T-helper 1 cell (primary cell): ENCODE measurements around the gene MTMR6.
A peak's percentile ranks its signal among the peaks of the same experiment; 100 is the strongest.
"Not testable (repeated sequence)": the region's sequence is repeated elsewhere in the genome, so short reads cannot be mapped to it uniquely, and the experiment has no call there.

Source experiments
- DNase-seq, 5 donors: peaks; one replicate each; pipeline ENCODE4 v3.0.0-alpha.2; 2012 to 2020
- total RNA-seq, 4 donors: gene quantifications; one replicate each; lab custom pipeline; 2026; lab: John Stamatoyannopoulos, UW

The MTMR6 gene
- total RNA-seq: 54.3 to 105 (median 78.3) reads per million in 4 donors

- peak; percentile 83 to 93 (median 90) for DNase-seq
Observed at GRCh38 chr13:25286969-25287961, at the start of gene MTMR6. MTMR6 (minus strand) TSS chr13:25287488; CDS start chr13:25287247, 241 bp downstream.

DNA sequence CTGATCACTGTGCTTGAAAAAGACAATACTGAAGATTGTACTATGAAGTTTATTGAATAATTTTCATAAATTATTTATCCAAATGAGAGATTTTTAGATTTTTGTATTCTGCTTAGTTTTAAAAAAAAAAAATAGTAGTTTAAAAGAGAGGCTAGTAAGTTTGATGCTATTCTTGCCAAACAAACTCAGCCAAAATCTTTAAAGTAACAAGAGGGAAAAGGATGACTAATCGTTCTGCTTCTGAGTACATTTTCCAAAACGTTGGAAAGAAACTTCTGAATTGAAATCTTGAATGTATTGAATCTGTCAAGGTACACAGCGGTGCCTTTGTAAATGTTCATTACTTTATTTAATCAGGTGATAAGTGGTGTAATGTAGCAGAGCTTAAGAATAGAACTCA is 48.6 kb upstream of the MTMR6 start:
- DNase-seq: no peak

DNA sequence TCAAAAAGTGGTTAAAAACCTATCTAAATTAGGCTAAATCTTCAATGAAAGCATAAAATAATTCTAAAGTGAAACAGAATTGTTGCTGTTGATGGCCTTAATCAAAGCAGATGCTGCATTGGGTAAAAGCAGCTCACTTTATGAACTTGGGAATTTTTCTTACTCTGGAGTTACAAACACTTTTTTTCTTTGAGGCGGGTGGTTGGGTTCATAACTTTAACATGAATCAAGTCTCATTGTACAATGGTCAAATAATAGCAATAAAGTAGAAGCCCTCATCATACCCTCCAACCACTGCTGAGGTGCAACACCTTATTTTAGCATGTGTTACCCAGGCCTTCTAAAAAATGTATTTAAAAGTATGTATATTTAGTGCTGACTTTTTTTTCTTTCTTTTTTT is 43.3 kb upstream of the MTMR6 start:
- DNase-seq: no peak

DNA sequence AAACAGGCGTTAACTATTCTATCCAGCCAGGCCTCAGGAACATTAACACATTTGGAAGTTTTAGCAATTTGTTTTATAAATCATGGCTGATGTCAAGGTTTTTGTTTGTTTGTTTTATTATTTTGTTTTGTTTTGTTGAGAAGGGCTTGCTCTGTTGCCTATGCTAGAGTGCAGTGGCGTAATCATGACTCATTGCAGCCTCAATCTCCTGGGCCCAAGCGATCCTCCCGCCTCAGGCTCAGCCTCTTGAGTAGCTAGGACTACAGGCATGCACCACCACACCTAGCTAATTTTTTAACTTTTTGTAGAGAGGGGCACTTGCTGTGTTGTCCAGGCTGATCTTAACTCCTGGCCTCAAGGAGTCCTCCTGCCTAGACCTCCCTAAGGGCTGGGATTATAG is 42.4 kb upstream of the MTMR6 start:
- DNase-seq: no peak

GRCh38 chr13:25324100-25324499 is 36.8 kb upstream of the MTMR6 start:
- no peak for DNase-seq

DNA sequence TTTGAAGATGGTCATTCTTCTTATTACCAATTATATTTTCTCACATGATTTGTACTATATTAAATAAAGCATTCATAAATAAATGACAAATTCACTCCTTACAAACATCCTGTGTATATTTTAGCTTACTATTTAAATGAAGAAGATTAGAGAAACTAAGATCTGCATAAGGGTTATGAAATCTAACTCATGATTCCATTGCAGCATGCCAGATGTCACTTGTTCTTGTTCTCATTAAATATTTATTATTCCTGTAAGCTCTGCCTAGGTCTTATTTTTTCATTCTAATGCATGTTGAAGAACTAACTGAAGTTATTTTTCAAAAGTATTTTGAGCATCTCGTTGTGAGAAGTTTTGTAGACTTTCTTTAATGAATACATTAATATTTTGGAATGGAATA is 32.5 kb upstream of the MTMR6 start:
- DNase-seq: no peak

GRCh38 chr13:25318946-25319345 is 31.7 kb upstream of the MTMR6 start:
- not testable (repeated sequence) for DNase-seq

GRCh38 chr13:25310891-25311290 is 23.6 kb upstream of the MTMR6 start:
- no peak for DNase-seq

DNA sequence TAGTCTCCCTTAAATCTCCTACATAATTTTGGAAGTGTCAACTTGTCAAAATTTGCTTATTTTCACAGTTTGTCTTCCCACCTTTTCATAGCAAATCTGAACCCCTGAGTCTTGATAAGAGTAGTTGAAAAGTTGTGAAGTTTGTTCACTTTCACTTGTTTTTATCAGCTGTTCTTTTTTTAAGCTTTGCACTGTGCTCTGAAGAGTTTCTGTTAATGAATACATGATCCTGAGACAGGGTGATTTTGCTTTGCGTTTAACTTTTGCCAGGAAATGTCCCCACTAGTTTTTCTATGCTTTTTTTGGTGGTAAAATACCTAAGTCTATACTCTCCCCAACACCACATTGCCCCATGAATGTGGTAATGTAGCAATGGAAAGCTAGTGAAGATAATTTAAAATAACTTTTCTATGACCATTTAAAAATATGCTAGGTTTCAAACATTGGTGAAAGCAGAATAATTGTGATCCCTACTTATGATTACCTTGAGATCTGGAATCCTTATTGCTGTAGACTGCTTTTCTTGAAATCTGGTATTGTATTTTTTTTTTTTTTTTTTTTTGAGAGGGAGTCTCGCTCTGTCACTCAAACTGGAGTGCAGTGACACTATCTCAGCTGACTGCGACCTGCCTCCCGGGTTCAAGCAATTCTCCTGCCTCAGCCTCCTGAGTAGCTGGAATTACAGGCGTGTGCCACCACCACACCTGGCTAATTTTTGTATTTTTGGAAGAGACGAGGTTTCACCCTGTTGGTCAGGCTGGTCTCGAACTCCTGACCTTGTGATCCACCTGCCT is 19.6 kb upstream of the MTMR6 start:
- DNase-seq: no peak

GRCh38 chr13:25302121-25302520 is 14.8 kb upstream of the MTMR6 start:
- no peak for DNase-seq

GRCh38 chr13:25301347-25302113 is 14.2 kb upstream of the MTMR6 start, which contains the start of gene NUP58:
NUP58 (plus strand) TSS chr13:25301625; CDS start chr13:25301774, 149 bp downstream.
- DNase-seq: peak; percentile 82 to 96 (median 90)

- DNase-seq: peak in 2 of 5 donors; percentile 6 to 10
Observed at GRCh38 chr13:25300861-25301346, 13.6 kb upstream of the MTMR6 start.

DNA sequence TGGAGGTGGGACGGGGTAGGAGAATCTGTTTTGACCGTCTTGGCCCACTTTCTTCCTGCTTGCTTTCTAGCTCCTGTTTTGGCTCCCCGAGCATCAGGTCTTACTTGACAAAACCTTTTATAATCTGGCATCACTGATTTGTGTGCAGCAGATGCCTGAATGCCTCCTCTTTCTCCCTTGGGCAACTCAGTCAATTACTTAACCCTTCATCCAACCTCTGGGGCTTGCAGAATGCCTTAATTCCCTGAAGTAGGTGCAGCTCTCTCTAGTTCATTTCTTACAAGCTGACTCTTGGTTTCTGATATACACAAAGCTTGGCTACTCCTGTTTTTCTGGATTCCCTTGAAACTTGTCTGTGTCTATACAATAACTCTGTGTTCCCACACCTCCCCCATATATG is 8.4 kb upstream of the MTMR6 start:
- no peak for DNase-seq

DNA sequence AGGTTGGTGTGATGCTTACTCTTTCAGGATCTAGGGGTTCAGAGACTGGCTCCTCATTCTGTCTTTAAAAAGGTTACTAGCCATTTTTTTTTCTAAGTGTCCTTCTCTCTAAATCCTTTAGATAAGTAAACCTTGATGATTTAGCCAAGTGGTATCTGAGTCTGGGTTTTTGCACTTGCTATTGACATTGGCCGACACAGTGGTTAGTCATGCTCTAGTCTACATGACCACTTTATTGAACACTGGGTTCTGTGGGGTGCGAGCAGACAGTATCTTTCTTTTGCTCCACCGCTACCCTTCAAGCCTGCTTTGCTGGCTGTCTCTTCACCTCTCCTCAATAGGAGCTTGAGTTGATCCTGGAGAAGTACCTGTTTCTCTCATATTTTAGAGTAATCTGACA is 7.9 kb upstream of the MTMR6 start:
- no peak for DNase-seq

GRCh38 chr13:25292301-25292700 is 5.0 kb upstream of the MTMR6 start:
- peak in 1 of 5 donors; percentile 14 for DNase-seq

DNA sequence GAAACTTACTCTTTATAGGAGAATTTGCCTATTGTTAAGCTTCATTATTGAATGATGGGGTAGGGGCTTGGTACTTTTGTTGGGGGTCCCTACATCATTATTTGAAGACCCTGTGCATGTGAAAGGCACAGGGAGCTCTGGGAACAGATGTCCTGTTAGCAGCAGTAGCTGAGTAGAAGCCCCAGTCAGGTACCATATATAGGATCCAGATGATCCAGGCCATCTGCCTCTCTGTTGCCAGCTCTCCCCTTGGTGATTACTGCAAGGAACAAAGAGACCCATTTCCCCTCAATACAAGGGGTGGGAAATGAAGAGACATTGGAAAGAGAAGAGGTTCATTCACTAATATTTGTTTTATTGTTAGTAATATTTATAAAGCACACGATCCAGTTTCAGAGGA is 4.4 kb upstream of the MTMR6 start:
- no peak for DNase-seq

GRCh38 chr13:25288966-25289365 is 1.7 kb upstream of the MTMR6 start:
- no peak for DNase-seq

DNA sequence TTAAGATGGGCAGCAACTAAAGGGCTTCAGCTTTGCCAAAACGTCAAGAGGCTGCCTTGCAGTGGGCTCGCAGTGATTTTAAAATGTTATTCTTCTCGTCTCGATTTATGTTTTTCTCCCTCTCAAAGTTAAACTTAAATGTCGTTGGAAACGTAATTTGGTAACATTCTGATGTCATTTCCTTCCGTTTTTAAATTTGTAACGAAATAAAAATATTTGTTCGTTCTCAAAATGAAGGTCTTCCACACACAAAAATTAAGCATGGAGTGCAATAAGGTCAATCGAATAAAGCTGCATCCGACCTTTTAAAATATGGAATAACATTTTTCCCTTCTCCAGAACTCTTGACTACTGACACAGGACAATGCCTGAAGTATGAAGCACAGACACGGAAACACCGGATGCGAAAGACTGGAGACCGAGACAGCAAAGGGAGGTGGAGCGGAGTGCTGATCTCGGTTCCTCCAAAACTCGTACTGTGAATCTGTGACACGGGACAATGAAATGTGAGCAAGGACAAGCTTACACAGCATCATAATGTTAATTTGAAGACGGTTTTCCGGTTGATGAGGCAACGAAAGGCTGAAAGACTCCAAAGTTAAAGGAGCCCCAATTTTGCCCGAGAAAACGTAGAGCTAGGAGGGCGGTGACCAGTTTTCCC is 850 bp downstream of the MTMR6 start:
- DNase-seq: peak in 4 of 5 donors; percentile 25 to 66 (median 30)

- DNase-seq: no peak
Observed at GRCh38 chr13:25281935-25282332, 5.4 kb downstream of the MTMR6 start.

GRCh38 chr13:25281193-25281934 is 5.9 kb downstream of the MTMR6 start:
- DNase-seq: peak in 1 of 5 donors; percentile 64

GRCh38 chr13:25280396-25280795 is 6.9 kb downstream of the MTMR6 start:
- DNase-seq: no peak
